ENCODE data around the gene HSPD1. TPM values are rescaled to one million over a fixed set of nuclear protein-coding genes. Genes with fewer than 3 reads are reported as not detected.

The HSPD1 gene
- total and polyA plus RNA-seq, 2 of the 13 experiments (the other 11 are each of a cell fraction or from before 2014, with no cell fraction given), result 685 to 2,610 TPM

DNA sequence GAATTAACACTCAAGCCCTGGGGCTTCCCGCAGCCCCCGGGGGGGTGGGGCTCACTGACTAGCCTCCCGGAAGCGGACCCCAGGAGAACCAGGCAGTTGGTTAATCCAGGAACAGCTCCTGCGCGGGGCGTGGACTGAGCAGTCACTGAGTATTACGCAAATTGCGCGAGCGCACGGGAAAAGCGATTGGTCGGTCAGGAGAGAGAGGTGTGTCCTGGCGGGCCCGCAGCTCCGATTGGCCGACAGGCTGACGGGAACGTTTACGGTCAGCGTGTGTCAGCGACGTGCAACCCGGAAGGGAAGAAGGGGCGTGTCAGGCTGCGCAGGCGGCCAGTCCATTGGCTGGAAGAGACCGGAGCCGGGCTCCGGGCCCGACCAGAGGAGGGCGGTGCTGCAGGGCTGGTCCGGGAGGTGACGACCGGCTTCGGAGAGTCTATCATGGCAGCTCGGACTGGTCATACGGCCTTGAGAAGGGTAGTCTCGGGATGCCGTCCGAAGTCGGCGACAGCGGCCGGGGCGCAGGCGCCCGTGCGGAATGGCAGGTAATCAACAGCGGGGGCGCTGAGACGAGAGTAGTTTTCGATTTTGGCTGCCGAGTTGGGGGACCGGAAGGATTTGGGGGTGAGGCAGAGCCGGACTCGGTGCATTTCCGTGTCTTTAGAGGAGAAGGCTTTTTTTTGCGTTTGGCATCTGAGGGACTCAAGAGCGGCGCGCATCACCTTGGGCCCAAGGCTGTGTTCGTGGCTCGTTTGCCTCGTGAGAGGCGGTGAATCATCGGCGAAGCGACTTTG is 46.3 kb downstream of the HSPD1 start, which contains the start of gene COQ10B (continued):
- peak; percentile 73; the same call in 1 of the 2 replicates for TF ChIP-seq HNRNPUL1 (IDR thresholded peaks at IDR 0.05; ENCODE audit: low read depth, low read length)
- peak; percentile 89 for TF ChIP-seq HDAC1 (CRISPR knock-in tag; IDR thresholded peaks at IDR 0.05)
- TF ChIP-seq NFATC3 (CRISPR knock-in tag; IDR thresholded peaks at IDR 0.05), result no peak
- TF ChIP-seq ZNF703 (CRISPR knock-in tag; IDR thresholded peaks at IDR 0.05; ENCODE audit: borderline replicate concordance), result no peak
- TF ChIP-seq SAFB2 (CRISPR knock-in tag; IDR thresholded peaks at IDR 0.05; ENCODE audit: borderline replicate concordance, low read depth), result no peak; the same call in 1 of the 2 replicates
- TF ChIP-seq ZSCAN29 (CRISPR knock-in tag; conservative IDR thresholded peaks at IDR 0.05), result no peak; the same call in 1 of the 2 replicates
- no peak for TF ChIP-seq TAF15 (IDR thresholded peaks at IDR 0.05; ENCODE audit: low read depth, low read length, poor library complexity, severe bottlenecking)
- TF ChIP-seq ZNF510 (CRISPR knock-in tag; IDR thresholded peaks at IDR 0.05; ENCODE audit: low read depth), result no peak
- peak; percentile 95 for TF ChIP-seq ATF1 (CRISPR knock-in tag; IDR thresholded peaks at IDR 0.05)
- TF ChIP-seq YEATS2 (CRISPR knock-in tag; IDR thresholded peaks at IDR 0.05; ENCODE audit: borderline replicate concordance), result peak; percentile 43; the same call in 1 of the 2 replicates
- peak; percentile 17 for TF ChIP-seq ZEB1 (IDR thresholded peaks at IDR 0.05; ENCODE audit: insufficient replicate concordance, low read depth)
- peak; percentile 92 for TF ChIP-seq ZFP36L1 (CRISPR knock-in tag; IDR thresholded peaks at IDR 0.05)
- TF ChIP-seq SRF (IDR thresholded peaks at IDR 0.05; ENCODE audit: low read depth, low read length), result peak; percentile 16; the same call in 1 of the 2 replicates
- no peak for TF ChIP-seq ADNP (CRISPR knock-in tag; IDR thresholded peaks at IDR 0.05)
- TF ChIP-seq, protein P1, sequence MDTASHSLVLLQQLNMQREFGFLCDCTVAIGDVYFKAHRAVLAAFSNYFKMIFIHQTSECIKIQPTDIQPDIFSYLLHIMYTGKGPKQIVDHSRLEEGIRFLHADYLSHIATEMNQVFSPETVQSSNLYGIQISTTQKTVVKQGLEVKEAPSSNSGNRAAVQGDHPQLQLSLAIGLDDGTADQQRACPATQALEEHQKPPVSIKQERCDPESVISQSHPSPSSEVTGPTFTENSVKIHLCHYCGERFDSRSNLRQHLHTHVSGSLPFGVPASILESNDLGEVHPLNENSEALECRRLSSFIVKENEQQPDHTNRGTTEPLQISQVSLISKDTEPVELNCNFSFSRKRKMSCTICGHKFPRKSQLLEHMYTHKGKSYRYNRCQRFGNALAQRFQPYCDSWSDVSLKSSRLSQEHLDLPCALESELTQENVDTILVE (CRISPR knock-in tag; IDR thresholded peaks at IDR 0.05), result peak; percentile 64
- peak; percentile 50; the same call in 1 of the 2 replicates for TF ChIP-seq ZNF777 (CRISPR knock-in tag; IDR thresholded peaks at IDR 0.05)
- TF ChIP-seq KAT2B (IDR thresholded peaks at IDR 0.05; ENCODE audit: borderline replicate concordance, low read depth, low read length), result no peak
- TF ChIP-seq WIZ (CRISPR knock-in tag; IDR thresholded peaks at IDR 0.05), result no peak; the same call in 1 of the 2 replicates
- TF ChIP-seq ISX (CRISPR knock-in tag; conservative IDR thresholded peaks at IDR 0.05), result no peak
- peak; percentile 80 for TF ChIP-seq SPEN (CRISPR knock-in tag; IDR thresholded peaks at IDR 0.05; ENCODE audit: low read depth)
- TF ChIP-seq BRCA1 (CRISPR knock-in tag; IDR thresholded peaks at IDR 0.05), result no peak
- TF ChIP-seq SNRNP70 (IDR thresholded peaks at IDR 0.05; ENCODE audit: low read depth, low read length), result no peak
- TF ChIP-seq PRMT3 (CRISPR knock-in tag; IDR thresholded peaks at IDR 0.05; ENCODE audit: borderline replicate concordance, low read depth), result no peak
- TF ChIP-seq, protein P2, sequence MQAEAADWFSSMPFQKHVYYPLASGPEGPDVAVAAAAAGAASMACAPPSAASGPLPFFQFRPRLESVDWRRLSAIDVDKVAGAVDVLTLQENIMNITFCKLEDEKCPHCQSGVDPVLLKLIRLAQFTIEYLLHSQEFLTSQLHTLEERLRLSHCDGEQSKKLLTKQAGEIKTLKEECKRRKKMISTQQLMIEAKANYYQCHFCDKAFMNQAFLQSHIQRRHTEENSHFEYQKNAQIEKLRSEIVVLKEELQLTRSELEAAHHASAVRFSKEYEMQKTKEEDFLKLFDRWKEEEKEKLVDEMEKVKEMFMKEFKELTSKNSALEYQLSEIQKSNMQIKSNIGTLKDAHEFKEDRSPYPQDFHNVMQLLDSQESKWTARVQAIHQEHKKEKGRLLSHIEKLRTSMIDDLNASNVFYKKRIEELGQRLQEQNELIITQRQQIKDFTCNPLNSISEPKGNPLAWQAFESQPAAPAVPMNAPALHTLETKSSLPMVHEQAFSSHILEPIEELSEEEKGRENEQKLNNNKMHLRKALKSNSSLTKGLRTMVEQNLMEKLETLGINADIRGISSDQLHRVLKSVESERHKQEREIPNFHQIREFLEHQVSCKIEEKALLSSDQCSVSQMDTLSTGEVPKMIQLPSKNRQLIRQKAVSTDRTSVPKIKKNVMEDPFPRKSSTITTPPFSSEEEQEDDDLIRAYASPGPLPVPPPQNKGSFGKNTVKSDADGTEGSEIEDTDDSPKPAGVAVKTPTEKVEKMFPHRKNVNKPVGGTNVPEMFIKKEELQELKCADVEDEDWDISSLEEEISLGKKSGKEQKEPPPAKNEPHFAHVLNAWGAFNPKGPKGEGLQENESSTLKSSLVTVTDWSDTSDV (CRISPR knock-in tag; IDR thresholded peaks at IDR 0.05), result no peak
- TF ChIP-seq XBP1 (CRISPR knock-in tag; IDR thresholded peaks at IDR 0.05), result no peak; the same call in 1 of the 2 replicates
- peak; percentile 94 for TF ChIP-seq ZFP90 (CRISPR knock-in tag; IDR thresholded peaks at IDR 0.05; ENCODE audit: borderline replicate concordance)
- TF ChIP-seq MAZ (IDR thresholded peaks at IDR 0.05; ENCODE audit: borderline replicate concordance, low read depth, low read length), result peak; percentile 94
- peak; percentile 15 for TF ChIP-seq MAZ (CRISPR knock-in tag; IDR thresholded peaks at IDR 0.05; ENCODE audit: low read depth)
